ENCODE results near the gene KCNK17.
A peak's percentile ranks its signal among the peaks of the same experiment; 100 is the strongest.

The KCNK17 gene

DNA sequence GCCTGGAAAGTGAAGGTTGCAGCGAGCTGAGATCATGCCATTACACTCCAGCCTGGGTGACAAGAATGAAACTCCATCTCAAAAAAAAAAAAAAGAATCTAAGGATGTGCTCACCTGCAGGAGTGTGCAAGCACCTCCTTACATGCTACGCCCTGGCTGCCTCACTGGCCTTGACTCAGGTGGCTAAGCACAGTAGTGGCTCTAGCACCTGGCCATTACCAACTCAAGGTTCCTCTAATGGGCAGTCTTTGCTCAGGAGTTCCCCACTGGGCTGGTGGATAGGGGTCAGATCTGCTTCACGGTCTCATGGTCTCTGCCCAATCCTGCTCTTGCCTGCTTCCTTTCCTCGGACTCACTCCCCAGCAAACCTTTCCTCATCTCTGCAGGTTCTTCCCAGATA, 39.7 kb downstream of the KCNK17 start:
- no peaks in the 10 kb centered on the region for H3K79me2 ChIP-seq (ENCODE audit: control insufficient read depth, insufficient read depth, low read length, poor library complexity)
- H3K4ac ChIP-seq (ENCODE audit: low read depth, low read length) = no peak overlapping the region
- no peak overlapping the region for H3K18ac ChIP-seq (ENCODE audit: low read length)
- H3K79me1 ChIP-seq (ENCODE audit: low read length) = peaks cover 7% of the 10 kb centered on the region
- H3K23ac ChIP-seq (ENCODE audit: low read length) = no peak overlapping the region
- DNase-seq = no peak
- no peaks in the 10 kb centered on the region for H3K36me3 ChIP-seq (ENCODE audit: control insufficient read depth in 1 of 2, insufficient read depth in 2 of 2, low read length in 2 of 2)
- no peak overlapping the region for H4K91ac ChIP-seq (ENCODE audit: low read depth, low read length)
- no peak overlapping the region for H3K27ac ChIP-seq (ENCODE audit: low read depth, low read length)
- H2BK12ac ChIP-seq (ENCODE audit: low read length) = no peak overlapping the region
- no peaks in the 10 kb centered on the region for H3K9me3 ChIP-seq (ENCODE audit: insufficient read depth, low read depth, low read length)
- H3K4me3 ChIP-seq (ENCODE audit: low read depth, low read length) = no peak overlapping the region
- H3K27me3 ChIP-seq (ENCODE audit: insufficient read depth, low read length) = no peaks in the 10 kb centered on the region
- H2BK5ac ChIP-seq (ENCODE audit: low read depth, low read length, poor library complexity) = no peak overlapping the region
- no peak overlapping the region for H4K12ac ChIP-seq (ENCODE audit: low read depth, low read length)
- H3K4me2 ChIP-seq (ENCODE audit: low read length) = no peak overlapping the region
- no peak overlapping the region for H3K9ac ChIP-seq (ENCODE audit: low read length)
- H2AFZ ChIP-seq (ENCODE audit: insufficient read depth, low read length, poor library complexity) = no peak overlapping the region
- no CpG with 5 or more reads among the region's 4 CpGs for WGBS (ENCODE audit: extremely low coverage, insufficient coverage, insufficient read length)
- no peak overlapping the region for H2AK5ac ChIP-seq (ENCODE audit: low read length)
- H3K14ac ChIP-seq (ENCODE audit: low read length) = no peak overlapping the region
- H3K4me1 ChIP-seq (ENCODE audit: control insufficient read depth in 1 of 2, insufficient read depth in 2 of 2, low read length in 2 of 2) = peaks cover 13 to 14% of the 10 kb centered on the region in 2 experiments
- no peak overlapping the region for H2BK120ac ChIP-seq (ENCODE audit: insufficient read depth, low read length, poor library complexity)
- H4K8ac ChIP-seq (ENCODE audit: low read depth, low read length) = no peak overlapping the region

DNA sequence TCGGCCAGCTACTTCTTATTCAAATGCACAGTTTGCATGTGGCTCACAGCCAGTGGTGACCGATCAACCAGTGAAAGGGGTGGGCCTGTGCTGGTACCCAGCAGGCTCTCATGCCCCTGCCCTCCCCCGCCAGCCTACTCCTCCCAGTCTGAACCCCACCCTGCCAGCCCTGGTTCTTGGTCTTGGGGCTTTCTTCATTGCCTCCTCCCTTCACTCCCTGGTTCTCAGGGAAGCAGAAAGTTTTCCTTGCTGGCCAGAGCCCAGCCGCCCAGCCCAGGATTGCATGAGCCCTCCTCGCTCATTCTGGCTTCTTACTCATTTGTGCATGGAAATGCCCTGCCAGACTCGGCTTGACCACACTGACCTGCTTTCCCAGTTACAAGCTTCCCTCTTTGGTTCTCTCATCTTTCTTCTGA, 40.8 kb downstream of the KCNK17 start:
- H4K8ac ChIP-seq (ENCODE audit: low read depth, low read length) = no peak overlapping the region
- no peaks in the 10 kb centered on the region for H3K27me3 ChIP-seq (ENCODE audit: insufficient read depth, low read length)
- H3K4me1 ChIP-seq (ENCODE audit: control insufficient read depth in 1 of 2, insufficient read depth in 2 of 2, low read length in 2 of 2) = peaks cover 16 to 20% of the 10 kb centered on the region in 2 experiments
- H3K9ac ChIP-seq (ENCODE audit: low read length) = no peak overlapping the region
- no CpG with 5 or more reads among the region's 6 CpGs for WGBS (ENCODE audit: extremely low coverage, insufficient coverage, insufficient read length)
- H3K23ac ChIP-seq (ENCODE audit: low read length) = no peak overlapping the region
- no peak overlapping the region for H2BK12ac ChIP-seq (ENCODE audit: low read length)
- H2BK5ac ChIP-seq (ENCODE audit: low read depth, low read length, poor library complexity) = no peak overlapping the region
- no peak overlapping the region for H3K4me2 ChIP-seq (ENCODE audit: low read length)
- H3K14ac ChIP-seq (ENCODE audit: low read length) = no peak overlapping the region
- no peak overlapping the region for H2AFZ ChIP-seq (ENCODE audit: insufficient read depth, low read length, poor library complexity)
- H4K12ac ChIP-seq (ENCODE audit: low read depth, low read length) = no peak overlapping the region
- no peak overlapping the region for H4K91ac ChIP-seq (ENCODE audit: low read depth, low read length)
- H3K79me1 ChIP-seq (ENCODE audit: low read length) = peaks cover 7% of the 10 kb centered on the region
- H3K4ac ChIP-seq (ENCODE audit: low read depth, low read length) = no peak overlapping the region
- no peaks in the 10 kb centered on the region for H3K36me3 ChIP-seq (ENCODE audit: control insufficient read depth in 1 of 2, insufficient read depth in 2 of 2, low read length in 2 of 2)
- H3K79me2 ChIP-seq (ENCODE audit: control insufficient read depth, insufficient read depth, low read length, poor library complexity) = no peaks in the 10 kb centered on the region
- no peak overlapping the region for H2AK5ac ChIP-seq (ENCODE audit: low read length)
- no peak overlapping the region for H3K27ac ChIP-seq (ENCODE audit: low read depth, low read length)
- no peak overlapping the region for H2BK120ac ChIP-seq (ENCODE audit: insufficient read depth, low read length, poor library complexity)
- no peaks in the 10 kb centered on the region for H3K9me3 ChIP-seq (ENCODE audit: insufficient read depth, low read depth, low read length)
- no peak overlapping the region for H3K4me3 ChIP-seq (ENCODE audit: low read depth, low read length)
- H3K18ac ChIP-seq (ENCODE audit: low read length) = no peak overlapping the region
- no peak for DNase-seq

DNA sequence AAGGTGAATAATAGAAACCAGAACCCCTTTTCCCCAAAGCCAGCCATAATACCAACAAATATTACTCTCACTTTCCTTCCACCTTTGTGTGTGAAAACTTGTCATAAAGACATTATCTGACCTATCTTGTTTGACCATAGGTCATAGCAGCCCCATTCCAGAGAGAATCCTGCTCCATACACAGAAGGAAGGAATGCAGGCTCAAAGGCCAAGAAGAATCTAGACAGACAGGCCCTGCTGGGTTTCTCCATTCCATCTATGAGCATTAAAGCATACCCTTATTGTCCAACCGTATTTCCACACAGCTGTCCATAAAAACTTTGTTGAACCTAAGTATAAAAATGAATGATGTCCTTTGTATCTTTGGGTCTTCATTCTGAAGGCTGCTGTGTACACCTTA, 44.3 kb downstream of the KCNK17 start:
- Histone ChIP-seq H3K27ac (ENCODE audit: low read depth, low read length) (peak overlapping the region; percentile 67), H2BK12ac (ENCODE audit: low read length) (no peak overlapping the region), H4K8ac (ENCODE audit: low read depth, low read length) (no peak overlapping the region), H4K91ac (ENCODE audit: low read depth, low read length) (no peak overlapping the region), H2BK120ac (ENCODE audit: insufficient read depth, low read length, poor library complexity) (no peak overlapping the region), H3K9ac (ENCODE audit: low read length) (no peak overlapping the region), H3K18ac (ENCODE audit: low read length) (no peak overlapping the region), H3K14ac (ENCODE audit: low read length) (no peak overlapping the region), H3K9me3 (ENCODE audit: insufficient read depth, low read depth, low read length) (no peaks in the 10 kb centered on the region), H3K27me3 (ENCODE audit: insufficient read depth, low read length) (no peaks in the 10 kb centered on the region), H2AFZ (ENCODE audit: insufficient read depth, low read length, poor library complexity) (no peak overlapping the region), H3K79me2 (ENCODE audit: control insufficient read depth, insufficient read depth, low read length, poor library complexity) (no peaks in the 10 kb centered on the region), H3K36me3 (ENCODE audit: control insufficient read depth in 1 of 2, insufficient read depth in 2 of 2, low read length in 2 of 2) (no peaks in the 10 kb centered on the region), H3K4me3 (ENCODE audit: low read depth, low read length) (no peak overlapping the region), H2AK5ac (ENCODE audit: low read length) (no peak overlapping the region), H3K4me2 (ENCODE audit: low read length) (peak overlapping the region; percentile 7), H2BK5ac (ENCODE audit: low read depth, low read length, poor library complexity) (no peak overlapping the region), H3K23ac (ENCODE audit: low read length) (no peak overlapping the region), H4K12ac (ENCODE audit: low read depth, low read length) (no peak overlapping the region), H3K4me1 (ENCODE audit: control insufficient read depth in 1 of 2, insufficient read depth in 2 of 2, low read length in 2 of 2) (peaks cover 22 to 30% of the 10 kb centered on the region in 2 experiments), H3K4ac (ENCODE audit: low read depth, low read length) (no peak overlapping the region), H3K79me1 (ENCODE audit: low read length) (peaks cover 11% of the 10 kb centered on the region)
- WGBS (ENCODE audit: extremely low coverage, insufficient coverage, insufficient read length) = no CpG with 5 or more reads among the region's 1 CpG
- DNase-seq = peak; percentile 96 to 98

DNA sequence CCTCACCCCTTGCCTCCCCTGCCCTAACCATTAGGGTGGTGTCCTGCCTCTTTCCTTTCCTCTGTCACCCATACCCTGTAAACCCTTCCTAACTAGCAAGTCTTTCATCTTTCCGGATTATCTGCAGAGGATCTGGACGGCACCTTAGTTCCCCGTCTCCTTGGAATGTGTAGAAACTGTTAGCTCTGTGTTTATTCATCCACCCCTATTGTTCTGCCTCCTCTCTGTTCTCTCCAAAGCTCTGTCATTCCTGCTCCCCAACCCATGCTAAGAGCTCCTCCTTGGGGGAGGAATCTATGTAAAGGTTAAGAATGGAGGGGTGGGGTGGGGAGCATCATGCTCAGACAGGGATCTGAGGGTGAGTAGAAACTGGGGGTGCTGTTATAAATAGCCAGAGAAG, 45.5 kb downstream of the KCNK17 start:
- Histone ChIP-seq H3K79me1 (ENCODE audit: low read length) (peaks cover 11% of the 10 kb centered on the region), H3K14ac (ENCODE audit: low read length) (no peak overlapping the region), H3K79me2 (ENCODE audit: control insufficient read depth, insufficient read depth, low read length, poor library complexity) (no peaks in the 10 kb centered on the region), H3K18ac (ENCODE audit: low read length) (no peak overlapping the region), H2BK120ac (ENCODE audit: insufficient read depth, low read length, poor library complexity) (no peak overlapping the region), H3K9ac (ENCODE audit: low read length) (no peak overlapping the region), H2BK5ac (ENCODE audit: low read depth, low read length, poor library complexity) (no peak overlapping the region), H3K27me3 (ENCODE audit: insufficient read depth, low read length) (no peaks in the 10 kb centered on the region), H4K8ac (ENCODE audit: low read depth, low read length) (no peak overlapping the region), H2AK5ac (ENCODE audit: low read length) (no peak overlapping the region), H3K4me1 (ENCODE audit: control insufficient read depth in 1 of 2, insufficient read depth in 2 of 2, low read length in 2 of 2) (peaks cover 19 to 30% of the 10 kb centered on the region in 2 experiments), H3K27ac (ENCODE audit: low read depth, low read length) (no peak overlapping the region), H2BK12ac (ENCODE audit: low read length) (no peak overlapping the region), H4K12ac (ENCODE audit: low read depth, low read length) (no peak overlapping the region), H3K4ac (ENCODE audit: low read depth, low read length) (no peak overlapping the region), H3K9me3 (ENCODE audit: insufficient read depth, low read depth, low read length) (no peaks in the 10 kb centered on the region), H3K23ac (ENCODE audit: low read length) (no peak overlapping the region), H4K91ac (ENCODE audit: low read depth, low read length) (no peak overlapping the region), H3K36me3 (ENCODE audit: control insufficient read depth in 1 of 2, insufficient read depth in 2 of 2, low read length in 2 of 2) (no peaks in the 10 kb centered on the region), H3K4me3 (ENCODE audit: low read depth, low read length) (no peak overlapping the region), H2AFZ (ENCODE audit: insufficient read depth, low read length, poor library complexity) (no peak overlapping the region), H3K4me2 (ENCODE audit: low read length) (no peak overlapping the region)
- DNase-seq = peak in 1 of 2 donors; percentile 24
- WGBS (ENCODE audit: extremely low coverage, insufficient coverage, insufficient read length) = no CpG with 5 or more reads among the region's 3 CpGs
